SK-N-SH (cell line): ENCODE results near the gene RNF121. TPM values are rescaled to one million over a fixed set of nuclear protein-coding genes. Genes with fewer than 3 reads are reported as not detected.

Experiments
- CTCF ChIA-PET: fragments of 300-600, 350-600 bp; formaldehyde crosslinking; extraction: SDS; loops from one replicate; lab custom pipeline; 2021; lab: Yijun Ruan, JAX
- POLR2A ChIA-PET: fragments of 350-600 bp; sonication (Branson Sonifier 250); formaldehyde crosslinking; extraction: SDS; loops from one replicate; lab custom pipeline; 2020; ENCODE audit warnings: antibody characterized with exemption, inconsistent platforms; lab: Yijun Ruan, JAX
- DNase-seq: peaks from one replicate; pipeline ENCODE4 v3.0.0; 2012
- H2AFZ ChIP-seq: fragments of 200-600 bp; sonication (generic); 2 replicates; pipeline ENCODE4 v1.8.1; 2016; ENCODE audit warnings: antibody characterized with exemption, mild to moderate bottlenecking, low read depth
- H3F3A ChIP-seq: fragments of 200-600 bp; sonication (generic); replicated peaks from 2 replicates; pipeline ENCODE3; 2016; ENCODE audit warnings: antibody characterized with exemption, mild to moderate bottlenecking; ENCODE audit not compliant: insufficient read depth
- H3K27ac ChIP-seq, 2 experiments: fragments of 200-500 bp in 1 of 2; fragments of 200-600 bp in 1 of 2; sonication (Bioruptor generic) in 1 of 2; sonication (generic), shearing (Covaris generic) in 1 of 2; 2 replicates each; pipeline versions ENCODE4 v1.5.1 to v1.6.1; 2014 to 2016; ENCODE audit warnings: low read depth in 2 of 2, inconsistent platforms in 1 of 2, low read length in 1 of 2, mild to moderate bottlenecking in 1 of 2, mixed read lengths in 1 of 2
- H3K27me3 ChIP-seq: fragments of 200-600 bp; sonication (generic), shearing (Covaris generic); 2 replicates; pipeline ENCODE4 v1.6.1; 2016; ENCODE audit warnings: mixed run types; ENCODE audit not compliant: insufficient read depth
- H3K36me3 ChIP-seq, 2 experiments: fragments of 200-500 bp in 1 of 2; fragments of 200-600 bp in 1 of 2; sonication (Bioruptor generic) in 1 of 2; sonication (generic) in 1 of 2; replicated peaks in 1 of 2; 2 replicates each; pipeline versions ENCODE3 to v1.5.1; 2014 to 2016; ENCODE audit warnings: low read length in 1 of 2, mild to moderate bottlenecking in 1 of 2; ENCODE audit not compliant: insufficient read depth in 2 of 2, control insufficient read depth in 1 of 2
- H3K4me1 ChIP-seq, 2 experiments: fragments of 200-500 bp in 1 of 2; fragments of 200-600 bp in 1 of 2; sonication (Bioruptor generic) in 1 of 2; sonication (generic), shearing (Covaris generic) in 1 of 2; 2 replicates each; pipeline versions ENCODE4 v1.5.1 to v1.6.1; 2014 to 2016; ENCODE audit warnings: low read depth in 1 of 2, low read length in 1 of 2, mixed run types in 1 of 2; ENCODE audit not compliant: insufficient read depth in 2 of 2, control insufficient read depth in 1 of 2
- H3K4me2 ChIP-seq: fragments of 200-600 bp; sonication (generic), shearing (Covaris generic); 2 replicates; pipeline ENCODE4 v1.6.1; 2017; ENCODE audit warnings: mixed run types
- H3K4me3 ChIP-seq, 2 experiments: fragments of 200-500 bp in 1 of 2; fragments of 200-600 bp in 1 of 2; sonication (Bioruptor generic) in 1 of 2; sonication (generic), shearing (Covaris generic) in 1 of 2; 2 replicates each; pipeline versions ENCODE4 v1.5.1 to v1.8.1; 2014 to 2016; ENCODE audit warnings: low read depth in 2 of 2, inconsistent platforms in 1 of 2, low read length in 1 of 2, mild to moderate bottlenecking in 1 of 2, mixed read lengths in 1 of 2, moderate library complexity in 1 of 2
- H3K79me2 ChIP-seq: fragments of 200-600 bp; sonication (generic); 2 replicates; pipeline ENCODE4 v1.8.1; 2017; ENCODE audit warnings: mild to moderate bottlenecking; ENCODE audit not compliant: insufficient read depth
- H3K9ac ChIP-seq: fragments of 200-600 bp; sonication (generic); 2 replicates; pipeline ENCODE4 v1.6.1; 2017; ENCODE audit warnings: mixed run types
- H3K9me2 ChIP-seq: fragments of 200-600 bp; sonication (generic); 2 replicates; pipeline ENCODE4 v1.6.1; 2017; ENCODE audit warnings: mixed run types
- H3K9me3 ChIP-seq: fragments of 200-600 bp; sonication (generic); 2 replicates; pipeline ENCODE4 v1.6.1; 2017; ENCODE audit warnings: mixed run types, mild to moderate bottlenecking, moderate library complexity
- H4K20me1 ChIP-seq: fragments of 200-600 bp; sonication (generic); 2 replicates; pipeline ENCODE4 v1.6.1; 2017; ENCODE audit warnings: mild to moderate bottlenecking, mixed run types; ENCODE audit not compliant: insufficient read depth
- CTCF ChIP-seq: fragments of 200-600 bp; sonication (generic); IDR thresholded peaks from 2 replicates; pipeline ENCODE4 v1.6.1; 2017; ENCODE audit warnings: antibody characterized with exemption, mild to moderate bottlenecking, moderate library complexity
- ELF1 ChIP-seq: IDR thresholded peaks from 2 replicates; pipeline ENCODE4 v1.4.0; 2012
- EZH2phosphoT487 ChIP-seq: fragments of 200-600 bp; sonication (generic); IDR thresholded peaks from 2 replicates; pipeline ENCODE4 v1.6.1; 2017; ENCODE audit warnings: low read depth, mixed run types, mild to moderate bottlenecking, antibody characterized with exemption, moderate library complexity, borderline replicate concordance
- FOSL2 ChIP-seq: IDR thresholded peaks from 2 replicates; pipeline ENCODE4 v1.4.0; 2012; ENCODE audit warnings: low read depth, mild to moderate bottlenecking, moderate library complexity, borderline replicate concordance
- IRF3 ChIP-seq: fragments of 150-350 bp; IDR thresholded peaks from 2 replicates; pipeline ENCODE4 v1.6.1; 2016; ENCODE audit warnings: mild to moderate bottlenecking, low read depth, low read length
- JUND ChIP-seq: IDR thresholded peaks from 2 replicates; pipeline ENCODE4 v1.4.0; 2012
- MAX ChIP-seq: IDR thresholded peaks from 2 replicates; pipeline ENCODE4 v1.4.0; 2012; ENCODE audit warnings: low read depth
- MEF2A ChIP-seq: IDR thresholded peaks from 2 replicates; pipeline ENCODE4 v1.4.0; 2012; ENCODE audit warnings: low read depth, borderline replicate concordance
- MXI1 ChIP-seq: IDR thresholded peaks from 2 replicates; pipeline ENCODE4 v1.6.1; 2012; ENCODE audit warnings: mild to moderate bottlenecking, low read depth, low read length, improper control_type of control experiment
- NRF1 ChIP-seq: IDR thresholded peaks from 2 replicates; pipeline ENCODE4 v1.6.1; 2012; ENCODE audit warnings: low read depth, mild to moderate bottlenecking, low read length
- POLR2AphosphoS5 ChIP-seq: IDR thresholded peaks from 2 replicates; pipeline ENCODE4 v1.6.1; 2012; ENCODE audit warnings: low read depth, low read length
- RAD21 ChIP-seq: IDR thresholded peaks from 2 replicates; pipeline ENCODE4 v1.6.1; 2012; ENCODE audit warnings: mild to moderate bottlenecking, low read length
- REST ChIP-seq: IDR thresholded peaks from 2 replicates; pipeline ENCODE4 v1.6.1; 2012; ENCODE audit warnings: mild to moderate bottlenecking, low read depth, low read length, moderate library complexity
- RFX5 ChIP-seq: IDR thresholded peaks from 2 replicates; pipeline ENCODE4 v1.6.1; 2012; ENCODE audit warnings: mild to moderate bottlenecking, improper control_type of control experiment, low read length
- YY1 ChIP-seq: IDR thresholded peaks from 2 replicates; pipeline ENCODE4 v1.4.0; 2012; ENCODE audit warnings: low read depth, mild to moderate bottlenecking
- WGBS: methylation state at CpG from one replicate; pipeline ENCODE4 v1.1.6; 2017; ENCODE audit warnings: low lambda C conversion rate; 5-methylcytosine and 5-hydroxymethylcytosine counted together
- polyA plus RNA-seq, 3 experiments: library from polyadenylated mRNA; depleted of rRNA; stranded (reverse); fragments of >200 nt; gene quantifications; 2 replicates each; pipeline ENCODE4 v1.2.3, GENCODE V29; 2012

The RNF121 gene
- polyA plus RNA-seq, 1 of the 3 experiments (the other 2 are of a cell fraction): 49.5 TPM

GRCh38 chr11:71979094-71979493 is 50.2 kb downstream of the RNF121 start:
- Histone ChIP-seq H4K20me1 (no peaks in the 10 kb centered on the region; the same call in 1 of the 2 replicates), H3F3A (no peaks in the 10 kb centered on the region), H2AFZ (no peak overlapping the region), H3K4me2 (no peak overlapping the region), H3K79me2 (peaks cover 41% of the 10 kb centered on the region; the same call in 1 of the 2 replicates), H3K9me2 (no peaks in the 10 kb centered on the region), H3K27me3 (no peaks in the 10 kb centered on the region), H3K27ac (no peak overlapping the region; a peak in 1 of 4 replicates), H3K36me3 (peaks cover 42 to 44% of the 10 kb centered on the region in 2 experiments), H3K9ac (no peak overlapping the region), H3K4me3 (no peak overlapping the region), H3K9me3 (no peaks in the 10 kb centered on the region), H3K4me1 (no peaks in the 10 kb centered on the region; a peak in 2 of 4 replicates)
- WGBS: 93% methylated on average over 4 of the region's 4 CpGs
- DNase-seq: no peak
- ChIA-PET CTCF (interaction anchor here (0.5 to 5.0 kb wide), 23 partner anchors 11 to 455 kb away, joined by 3 to 37 read pairs (median 5); partner anchors contain the start of genes CLPB and RNF121), POLR2A (interaction anchor here (0.7 kb wide), 1 partner anchor 257 kb away, joined by 3 read pairs; no protein-coding TSS in a partner anchor)
- TF ChIP-seq CTCF (no peak), REST (no peak), FOSL2 (no peak), RFX5 (no peak), ELF1 (no peak), MXI1 (no peak), RAD21 (no peak), MAX (no peak), EZH2phosphoT487 (no peak), POLR2AphosphoS5 (no peak), JUND (no peak), NRF1 (no peak), MEF2A (no peak), YY1 (no peak), IRF3 (no peak)
